Cardiac fibroblast (primary cell): ENCODE results near the gene ZNF436.
A peak's percentile ranks its signal among the peaks of the same experiment; 100 is the strongest.

ENCODE experiments used
- DNase-seq, 2 donors: peaks; one replicate each; pipeline versions ENCODE4 v3.0.0 to v3.0.0-alpha.2; 2010; ENCODE audit warnings: low read depth in 2 of 2
- H3K4me3 ChIP-seq, 2 donors: replicated peaks in 1 of 2; 1 replicate in 1 of 2; 2 replicates in 1 of 2; pipeline ENCODE4 v1.5.1; 2011; ENCODE audit warnings: low read depth in 2 of 2, low read length in 2 of 2, mild to moderate bottlenecking in 2 of 2, moderate library complexity in 1 of 2
- TF ChIP-seq, protein P1 (sequence below): IDR thresholded peaks from one replicate; pipeline ENCODE4 v1.5.1; 2011; ENCODE audit warnings: low read depth, mild to moderate bottlenecking, low read length, inconsistent platforms

ZNF436 gene

DNA sequence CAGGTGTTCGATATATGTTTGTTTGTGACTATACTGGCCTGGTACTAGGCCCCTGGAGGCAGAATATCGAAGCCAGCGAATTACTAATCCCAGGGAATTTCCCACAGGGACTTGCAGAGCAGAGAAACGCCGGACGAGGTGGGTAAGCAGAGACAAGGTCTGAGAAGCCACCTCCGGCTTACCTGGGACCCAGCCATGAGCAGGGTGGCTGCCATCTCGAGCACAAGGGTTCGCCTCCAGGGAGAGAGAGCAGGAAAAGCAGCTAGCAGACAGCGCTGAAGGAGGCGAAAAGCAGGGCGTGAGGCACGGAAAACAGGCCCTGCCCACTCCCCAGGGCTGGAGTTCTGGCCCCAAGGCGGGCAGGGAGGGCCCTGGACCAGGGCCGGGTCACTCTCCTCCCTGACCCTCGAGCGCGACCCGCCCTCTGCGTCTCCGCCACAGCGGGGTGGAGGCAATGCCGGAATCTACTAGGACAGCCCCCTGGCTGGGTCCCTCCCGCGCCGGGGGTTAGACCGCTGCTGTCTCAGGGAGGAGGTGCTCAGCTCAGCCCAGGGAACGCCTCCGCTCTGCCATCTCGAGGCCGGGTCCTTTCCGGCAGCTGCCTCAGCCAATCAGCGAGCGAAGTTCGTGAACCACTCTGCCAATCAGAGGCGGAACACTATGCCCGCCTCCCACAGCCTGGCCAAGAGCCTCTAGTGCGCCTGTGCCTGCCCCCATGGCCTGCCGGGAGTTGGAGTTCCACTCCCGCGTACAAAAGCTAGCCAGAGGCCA is 1.7 kb downstream of the ZNF436 start:
- DNase-seq: peak; percentile 99
- peak overlapping the region; percentile 72 to 93 for H3K4me3 ChIP-seq
- TF ChIP-seq, protein P1, sequence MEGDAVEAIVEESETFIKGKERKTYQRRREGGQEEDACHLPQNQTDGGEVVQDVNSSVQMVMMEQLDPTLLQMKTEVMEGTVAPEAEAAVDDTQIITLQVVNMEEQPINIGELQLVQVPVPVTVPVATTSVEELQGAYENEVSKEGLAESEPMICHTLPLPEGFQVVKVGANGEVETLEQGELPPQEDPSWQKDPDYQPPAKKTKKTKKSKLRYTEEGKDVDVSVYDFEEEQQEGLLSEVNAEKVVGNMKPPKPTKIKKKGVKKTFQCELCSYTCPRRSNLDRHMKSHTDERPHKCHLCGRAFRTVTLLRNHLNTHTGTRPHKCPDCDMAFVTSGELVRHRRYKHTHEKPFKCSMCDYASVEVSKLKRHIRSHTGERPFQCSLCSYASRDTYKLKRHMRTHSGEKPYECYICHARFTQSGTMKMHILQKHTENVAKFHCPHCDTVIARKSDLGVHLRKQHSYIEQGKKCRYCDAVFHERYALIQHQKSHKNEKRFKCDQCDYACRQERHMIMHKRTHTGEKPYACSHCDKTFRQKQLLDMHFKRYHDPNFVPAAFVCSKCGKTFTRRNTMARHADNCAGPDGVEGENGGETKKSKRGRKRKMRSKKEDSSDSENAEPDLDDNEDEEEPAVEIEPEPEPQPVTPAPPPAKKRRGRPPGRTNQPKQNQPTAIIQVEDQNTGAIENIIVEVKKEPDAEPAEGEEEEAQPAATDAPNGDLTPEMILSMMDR: no peak

DNA sequence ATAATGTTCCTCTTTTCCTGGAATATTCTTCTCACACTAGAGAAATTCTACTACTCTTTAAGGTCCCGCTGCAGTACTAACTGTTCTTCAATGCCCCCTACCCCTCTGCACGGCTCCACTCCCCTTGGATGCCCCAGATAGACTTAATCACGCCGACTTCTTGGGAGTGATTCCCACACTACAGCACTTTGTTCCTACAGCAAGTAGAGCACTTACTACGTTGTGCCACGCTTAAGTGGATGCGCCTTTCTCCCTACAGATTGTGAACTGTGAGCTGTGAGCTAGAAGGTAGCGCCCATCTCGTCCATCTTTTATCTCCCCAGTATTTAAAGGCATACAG is 2.2 kb downstream of the ZNF436 start:
- TF ChIP-seq, protein P1: no peak
- no peak for DNase-seq

DNA sequence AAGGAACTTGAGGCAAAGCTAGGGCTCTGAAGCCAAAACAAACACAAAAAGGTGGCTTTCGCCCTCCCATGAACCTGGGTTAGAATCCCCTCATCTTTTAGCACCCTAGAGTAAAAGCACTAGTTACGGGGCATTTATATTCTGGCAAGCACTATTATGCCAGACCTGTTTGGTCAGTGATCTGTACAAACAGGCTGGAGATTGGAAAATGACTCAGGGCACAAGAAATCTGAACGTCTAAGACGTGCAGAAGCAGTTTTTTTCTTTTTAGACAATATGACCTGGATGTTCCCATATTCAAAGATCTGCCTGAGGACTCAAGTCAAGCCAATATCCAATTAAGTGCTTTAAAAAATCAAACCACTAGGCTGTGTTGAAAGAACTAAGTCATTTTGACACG is 3.0 kb downstream of the ZNF436 start:
- no peak for DNase-seq
- TF ChIP-seq, protein P1: no peak
- H3K4me3 ChIP-seq: no peak overlapping the region

More for the DNA sequence above, 2.2 kb downstream of the ZNF436 start:
- H3K4me3 ChIP-seq: peak overlapping the region; percentile 72 to 93

DNA sequence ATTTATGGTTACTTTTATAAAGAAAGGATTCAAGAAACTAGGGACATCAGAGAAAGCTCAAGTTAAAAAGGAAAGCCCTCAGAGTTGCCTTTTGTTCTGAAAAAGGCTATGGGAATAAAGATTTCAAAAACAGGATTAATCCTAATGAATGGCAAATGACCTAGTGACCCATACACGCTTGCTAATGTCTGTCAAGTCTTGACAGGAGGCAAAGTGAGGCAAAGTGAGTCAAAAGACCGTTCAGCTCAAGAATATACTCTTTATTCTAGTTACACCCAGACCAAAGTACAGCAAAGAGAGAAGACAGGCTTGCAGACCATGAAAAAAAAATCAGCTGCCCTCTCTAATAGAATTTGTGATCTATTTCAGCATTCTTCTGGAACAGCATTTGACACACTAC is 3.5 kb downstream of the ZNF436 start:
- no peak for DNase-seq
- no peak overlapping the region for H3K4me3 ChIP-seq
- TF ChIP-seq, protein P1: no peak

DNA sequence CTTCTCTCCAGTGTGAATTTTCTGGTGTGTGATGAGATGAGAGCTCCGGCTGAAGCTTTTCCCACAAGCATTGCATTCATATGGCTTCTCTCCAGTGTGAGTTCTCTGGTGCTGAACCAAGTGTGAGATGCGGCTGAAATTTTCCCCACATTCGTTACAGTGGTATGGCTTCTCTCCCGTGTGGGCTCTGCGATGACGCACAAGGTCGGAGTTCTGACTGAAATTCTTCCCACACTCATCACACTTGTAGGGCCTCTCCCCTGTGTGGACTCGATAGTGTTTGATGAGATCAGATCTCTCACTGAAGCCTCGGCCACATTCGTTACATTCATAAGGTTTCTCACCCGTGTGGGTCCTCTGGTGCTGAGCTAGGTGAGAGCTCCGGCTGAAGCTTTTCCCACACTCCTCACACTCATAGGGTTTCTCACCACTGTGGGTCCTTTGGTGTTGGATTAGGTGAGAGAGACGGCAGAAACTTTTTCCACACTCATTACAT is 7.4 kb downstream of the ZNF436 start:
- DNase-seq: peak in 1 of 2 donors; percentile 32
- TF ChIP-seq, protein P1: no peak
- no peak overlapping the region for H3K4me3 ChIP-seq

DNA sequence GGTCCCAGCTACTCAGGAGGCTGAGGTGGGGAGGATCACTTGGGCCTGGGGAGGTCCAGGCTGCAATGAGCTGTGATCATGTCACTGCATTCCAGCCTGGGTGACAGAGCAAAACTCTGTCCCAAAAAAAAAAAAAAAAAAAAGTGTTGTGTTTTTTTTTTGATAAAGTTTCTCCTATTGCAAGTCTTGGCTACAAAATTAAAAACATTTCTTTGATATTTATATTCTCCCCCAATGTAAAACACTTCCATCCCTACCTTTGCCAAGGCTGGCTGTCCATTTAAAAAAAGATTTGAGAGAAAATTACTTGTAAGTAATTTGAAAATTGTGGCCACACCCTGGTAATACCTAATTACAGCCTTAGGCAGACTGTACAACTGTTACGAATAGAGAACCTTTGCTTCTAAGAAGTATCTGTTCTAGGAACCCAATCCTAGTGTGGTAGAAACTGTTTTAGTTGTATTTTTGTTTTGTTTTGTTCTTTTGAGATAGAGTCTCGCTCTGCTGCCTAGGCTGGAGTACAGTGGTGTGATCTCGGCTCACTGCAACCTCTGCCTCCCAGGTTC is 11.2 kb downstream of the ZNF436 start:
- TF ChIP-seq, protein P1: no peak
- H3K4me3 ChIP-seq: no peak overlapping the region
- no peak for DNase-seq
